SK-N-SH treated with all-trans-retinoic acid at 6 μM for 48 hours (cell line): ENCODE data around the gene MAST4.

Experiments used
- ATAC-seq: fragments of 200-7000 bp; cut with Tn5 transposase; 3 replicates; pipeline ENCODE4 v1.9.1; 2020; ENCODE audit warnings: mild to moderate bottlenecking, moderate library complexity
- ARNTL ChIP-seq: fragments of 450-650 bp; formaldehyde crosslinking; IDR thresholded peaks from 2 replicates; pipeline ENCODE4 v1.5.0; 2020; ENCODE audit warnings: low read depth, mild to moderate bottlenecking, moderate library complexity, borderline replicate concordance
- BACH2 ChIP-seq: fragments of 250-450 bp; sonication (Bioruptor Pico); IDR thresholded peaks from 2 replicates; pipeline ENCODE4 v1.9.0; 2021; ENCODE audit warnings: mild to moderate bottlenecking, borderline replicate concordance
- CREB5 ChIP-seq: fragments of 250-450 bp; sonication (Bioruptor Pico); IDR thresholded peaks from 2 replicates; pipeline ENCODE4 v1.5.1; 2020; ENCODE audit warnings: low read depth, mild to moderate bottlenecking, moderate library complexity
- CSDC2 ChIP-seq: fragments of 250-450 bp; sonication (Bioruptor Pico); IDR thresholded peaks from 2 replicates; pipeline ENCODE4 v1.5.0; 2020; ENCODE audit warnings: mild to moderate bottlenecking, moderate library complexity
- CSRNP3 ChIP-seq: fragments of 250-450 bp; sonication (Bioruptor Pico); IDR thresholded peaks from 2 replicates; pipeline ENCODE4 v1.5.1; 2021; ENCODE audit warnings: mild to moderate bottlenecking, moderate library complexity
- ESRRG ChIP-seq: fragments of 250-450 bp; sonication (Bioruptor Pico); IDR thresholded peaks from 2 replicates; pipeline ENCODE4 v1.6.1; 2021; ENCODE audit warnings: mild to moderate bottlenecking
- GLIS3 ChIP-seq: fragments of 250-450 bp; sonication (Bioruptor Pico); IDR thresholded peaks from 2 replicates; pipeline ENCODE4 v1.5.0; 2020; ENCODE audit warnings: mild to moderate bottlenecking, moderate library complexity
- ISL1 ChIP-seq: fragments of 250-450 bp; sonication (Bioruptor Pico); IDR thresholded peaks from 2 replicates; pipeline ENCODE4 v2.1.2; 2022; ENCODE audit warnings: mild to moderate bottlenecking, moderate library complexity
- OSR1 ChIP-seq: fragments of 250-450 bp; sonication (Bioruptor Pico); IDR thresholded peaks from 2 replicates; pipeline ENCODE4 v1.8.0; 2022; ENCODE audit warnings: moderate library complexity, mild to moderate bottlenecking, inconsistent platforms
- PATZ1 ChIP-seq: fragments of 250-450 bp; sonication (Bioruptor Pico); IDR thresholded peaks from 2 replicates; pipeline ENCODE4 v1.8.0; 2020; ENCODE audit warnings: mild to moderate bottlenecking, moderate library complexity, borderline replicate concordance
- POU6F1 ChIP-seq: fragments of 250-450 bp; sonication (Bioruptor Pico); IDR thresholded peaks from 2 replicates; pipeline ENCODE4 v1.8.0; 2021; ENCODE audit warnings: low read depth, mild to moderate bottlenecking, moderate library complexity, borderline replicate concordance
- PPARA ChIP-seq: fragments of 250-450 bp; sonication (Bioruptor Pico); IDR thresholded peaks from 2 replicates; pipeline ENCODE4 v1.5.0; 2020; ENCODE audit warnings: mild to moderate bottlenecking, borderline replicate concordance
- RARB ChIP-seq: fragments of 250-450 bp; sonication (Bioruptor Pico); IDR thresholded peaks from 2 replicates; pipeline ENCODE4 v1.8.0; 2021; ENCODE audit warnings: mild to moderate bottlenecking, moderate library complexity
- SNAI2 ChIP-seq: fragments of 250-450 bp; sonication (Bioruptor Pico); IDR thresholded peaks from 2 replicates; pipeline ENCODE4 v1.5.0; 2020; ENCODE audit warnings: mild to moderate bottlenecking, moderate library complexity
- TCF4 ChIP-seq: fragments of 250-450 bp; sonication (Bioruptor Pico); IDR thresholded peaks from 2 replicates; pipeline ENCODE4 v1.8.0; 2021; ENCODE audit warnings: mild to moderate bottlenecking, moderate library complexity, borderline replicate concordance
- TSHZ2 ChIP-seq: fragments of 250-450 bp; sonication (Bioruptor Pico); IDR thresholded peaks from 2 replicates; pipeline ENCODE4 v1.5.0; 2020; ENCODE audit warnings: mild to moderate bottlenecking, moderate library complexity
- ZC3H10 ChIP-seq: fragments of 250-450 bp; sonication (Bioruptor Pico); IDR thresholded peaks from 2 replicates; pipeline ENCODE4 v1.5.1; 2021; ENCODE audit warnings: mild to moderate bottlenecking, moderate library complexity
- ZFP3 ChIP-seq: fragments of 250-450 bp; sonication (Bioruptor Pico); IDR thresholded peaks from 2 replicates; pipeline ENCODE4 v1.5.0; 2020; ENCODE audit warnings: mild to moderate bottlenecking, moderate library complexity
- ZFP30 ChIP-seq: fragments of 450-650 bp; formaldehyde crosslinking; IDR thresholded peaks from 2 replicates; pipeline ENCODE4 v1.5.0; 2022; ENCODE audit warnings: mild to moderate bottlenecking, moderate library complexity
- ZNF565 ChIP-seq: fragments of 450-650 bp; formaldehyde crosslinking; conservative IDR thresholded peaks from 2 replicates; pipeline ENCODE4 v1.5.0; 2020; ENCODE audit warnings: low read depth, mild to moderate bottlenecking, moderate library complexity
- ZNF70 ChIP-seq: fragments of 450-650 bp; formaldehyde crosslinking; IDR thresholded peaks from 2 replicates; pipeline ENCODE4 v1.5.0; 2020; ENCODE audit warnings: mild to moderate bottlenecking, moderate library complexity
- ZNF8 ChIP-seq: fragments of 450-650 bp; formaldehyde crosslinking; IDR thresholded peaks from 2 replicates; pipeline ENCODE4 v1.5.0; 2020; ENCODE audit warnings: mild to moderate bottlenecking, moderate library complexity

MAST4 gene

GRCh38 chr5:67146981-67147380 lies 550.8 kb downstream of the MAST4 start (continued):
- TF ChIP-seq GLIS3 (CRISPR knock-in tag) (no peak), CSRNP3 (CRISPR knock-in tag) (no peak)

GRCh38 chr5:67147760-67148159 lies 551.6 kb downstream of the MAST4 start:
- TF ChIP-seq CSRNP3 (CRISPR knock-in tag) (no peak), RARB (CRISPR knock-in tag) (no peak), TCF4 (CRISPR knock-in tag) (no peak), ZNF70 (CRISPR knock-in tag) (no peak), GLIS3 (CRISPR knock-in tag) (no peak), POU6F1 (CRISPR knock-in tag) (no peak), ZFP3 (CRISPR knock-in tag) (no peak), PPARA (no peak), ARNTL (CRISPR knock-in tag) (no peak)
- ATAC-seq, result no peak

- no peak for TF ChIP-seq TSHZ2 (CRISPR knock-in tag)
- no peak for TF ChIP-seq PPARA
- TF ChIP-seq ZC3H10, result no peak
- no peak for TF ChIP-seq CSDC2
- TF ChIP-seq BACH2 (CRISPR knock-in tag), result no peak
- TF ChIP-seq ARNTL (CRISPR knock-in tag), result no peak
- TF ChIP-seq ISL1 (CRISPR knock-in tag), result no peak
- no peak for TF ChIP-seq ZNF565
- TF ChIP-seq ESRRG (CRISPR knock-in tag), result no peak
- no peak for TF ChIP-seq ZFP3 (CRISPR knock-in tag)
- no peak for TF ChIP-seq RARB (CRISPR knock-in tag)
- TF ChIP-seq ZFP30 (CRISPR knock-in tag), result no peak
- TF ChIP-seq POU6F1 (CRISPR knock-in tag), result no peak
- TF ChIP-seq CREB5 (CRISPR knock-in tag), result no peak
- TF ChIP-seq OSR1 (CRISPR knock-in tag), result no peak
- TF ChIP-seq GLIS3 (CRISPR knock-in tag), result no peak
- TF ChIP-seq ZNF8 (CRISPR knock-in tag), result no peak
- TF ChIP-seq CSRNP3 (CRISPR knock-in tag), result no peak
- TF ChIP-seq SNAI2 (CRISPR knock-in tag), result no peak
- TF ChIP-seq PATZ1 (CRISPR knock-in tag), result no peak
- TF ChIP-seq, all 23 proteins: peak for 0
- no peak for ATAC-seq
Measured at GRCh38 chr5:67149057-67149950, 553.1 kb downstream of the MAST4 start.
